ENCODE results near the gene ATP6V1C2.

Gene ATP6V1C2

DNA sequence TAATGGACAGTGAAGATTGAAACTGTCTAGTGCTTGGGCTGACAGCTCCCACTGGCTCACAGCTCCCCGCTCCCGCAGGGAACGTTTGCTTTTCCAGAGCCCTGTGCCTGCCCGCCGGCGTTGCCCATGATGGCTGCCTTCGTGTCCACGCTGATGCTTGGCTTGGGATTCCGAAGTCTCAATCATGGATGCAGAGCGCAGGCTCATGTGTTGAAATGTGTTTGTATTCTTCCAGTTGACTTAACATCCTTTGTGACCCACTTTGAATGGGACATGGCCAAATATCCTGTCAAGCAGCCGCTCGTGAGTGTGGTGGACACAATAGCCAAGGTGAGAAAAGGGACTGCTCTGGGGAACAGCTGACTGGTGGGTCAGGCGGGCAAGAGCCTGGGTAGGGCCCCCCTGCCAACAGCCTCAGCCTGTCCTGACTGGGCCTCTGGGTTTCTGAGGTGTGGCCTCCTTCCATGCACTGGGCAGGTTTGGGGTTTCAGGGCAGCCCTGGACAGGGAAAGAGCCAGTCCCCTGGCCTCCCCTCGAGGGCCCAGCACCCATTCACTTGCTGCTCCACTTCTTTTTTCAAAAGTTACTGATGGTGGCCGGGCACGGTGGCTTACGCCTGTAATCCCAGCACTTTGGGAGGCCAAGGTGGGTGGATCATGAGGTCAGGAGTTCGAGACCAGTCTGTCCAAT is 42.8 kb downstream of the ATP6V1C2 start:
- DNase-seq (ENCODE audit: low read depth, low spot score): no peak
- H3K4me3 ChIP-seq (ENCODE audit: low read length): no peak overlapping the region

DNA sequence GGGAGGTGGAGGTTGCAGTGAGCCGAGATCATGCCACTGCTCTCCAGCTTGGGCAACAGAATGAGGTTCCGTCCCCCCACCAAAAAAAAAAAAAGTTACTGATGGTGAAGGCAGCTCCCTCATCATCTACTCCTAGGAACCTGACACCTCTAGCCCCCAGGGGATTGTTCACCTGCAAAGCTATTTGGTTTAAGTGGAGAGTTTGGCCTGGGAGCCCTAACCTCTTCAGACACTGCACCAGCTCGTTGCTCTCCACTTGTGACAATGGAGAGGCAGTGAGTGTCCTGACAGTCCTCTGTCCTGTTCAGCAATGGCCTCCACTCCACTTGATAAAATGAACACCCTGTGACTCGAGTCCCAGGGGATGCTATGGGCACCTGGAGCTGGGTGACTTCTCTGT is 43.5 kb downstream of the ATP6V1C2 start:
- DNase-seq (ENCODE audit: low read depth, low spot score): no peak
- no peak overlapping the region for H3K4me3 ChIP-seq (ENCODE audit: low read length)

DNA sequence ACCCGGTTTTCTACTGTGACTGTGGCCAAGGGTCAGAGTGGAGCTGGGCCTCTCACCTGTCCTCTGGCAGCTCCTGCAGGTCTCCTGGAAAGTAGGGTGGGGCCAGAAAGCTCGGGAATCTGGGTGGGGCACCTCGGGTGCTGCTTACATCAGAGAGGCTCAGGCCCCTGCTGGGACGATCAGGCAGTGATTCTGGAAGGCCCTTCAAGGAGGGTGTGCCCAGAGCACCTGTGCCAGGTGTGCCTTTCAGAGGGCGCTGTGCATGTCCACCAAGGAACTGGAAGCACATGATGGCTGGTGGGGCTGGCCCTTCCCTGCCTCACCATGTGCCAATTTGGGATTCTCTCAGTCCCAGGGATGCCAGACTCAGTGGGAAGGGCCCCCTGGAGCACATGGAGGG is 44.0 kb downstream of the ATP6V1C2 start:
- no peak for DNase-seq (ENCODE audit: low read depth, low spot score)
- H3K4me3 ChIP-seq (ENCODE audit: low read length): no peak overlapping the region

DNA sequence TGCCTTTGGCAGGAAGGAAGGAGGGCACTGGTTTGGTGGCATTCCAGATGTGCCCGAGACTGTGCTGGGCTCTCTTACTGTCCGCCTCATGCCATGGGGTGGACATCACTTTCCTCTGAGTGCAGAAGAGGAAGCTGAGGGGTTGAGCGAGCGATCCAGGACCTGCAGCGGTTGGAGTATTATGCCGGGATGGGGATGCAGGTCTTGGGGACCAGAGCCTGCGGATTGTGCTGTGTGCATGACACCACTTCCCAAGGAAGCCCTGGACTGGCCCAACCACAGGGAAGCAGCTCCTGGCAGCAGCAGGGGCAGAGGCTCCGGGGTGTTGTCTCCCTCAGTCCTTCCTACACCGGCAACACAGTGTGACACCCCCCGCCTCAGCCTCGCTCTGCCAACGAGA is 44.5 kb downstream of the ATP6V1C2 start:
- no peak for DNase-seq (ENCODE audit: low read depth, low spot score)
- no peak overlapping the region for H3K4me3 ChIP-seq (ENCODE audit: low read length)

DNA sequence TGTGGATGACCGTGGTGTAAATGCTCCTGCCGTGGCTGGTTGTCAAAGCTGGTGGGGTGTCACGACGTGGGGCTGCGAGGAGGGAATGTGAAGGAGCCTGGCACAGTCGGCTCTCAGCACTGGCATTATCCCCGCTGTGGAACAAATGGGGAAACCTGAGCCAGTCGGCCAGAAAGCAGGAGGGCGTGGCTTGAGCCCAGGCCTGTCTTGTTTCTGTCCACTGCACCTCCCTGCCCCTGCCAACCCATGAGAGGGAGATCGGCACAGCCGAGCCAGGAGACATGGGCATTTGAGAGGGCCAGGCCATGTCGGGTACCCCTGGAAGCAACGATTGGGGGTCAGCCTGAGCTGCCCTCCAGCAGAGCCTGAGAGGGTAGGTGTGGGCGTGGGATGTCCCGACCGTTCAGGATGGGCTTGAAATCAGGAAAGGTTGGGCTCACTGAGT is 46.7 kb downstream of the ATP6V1C2 start:
- no peak for DNase-seq (ENCODE audit: low read depth, low spot score)
- H3K4me3 ChIP-seq (ENCODE audit: low read length): no peak overlapping the region

DNA sequence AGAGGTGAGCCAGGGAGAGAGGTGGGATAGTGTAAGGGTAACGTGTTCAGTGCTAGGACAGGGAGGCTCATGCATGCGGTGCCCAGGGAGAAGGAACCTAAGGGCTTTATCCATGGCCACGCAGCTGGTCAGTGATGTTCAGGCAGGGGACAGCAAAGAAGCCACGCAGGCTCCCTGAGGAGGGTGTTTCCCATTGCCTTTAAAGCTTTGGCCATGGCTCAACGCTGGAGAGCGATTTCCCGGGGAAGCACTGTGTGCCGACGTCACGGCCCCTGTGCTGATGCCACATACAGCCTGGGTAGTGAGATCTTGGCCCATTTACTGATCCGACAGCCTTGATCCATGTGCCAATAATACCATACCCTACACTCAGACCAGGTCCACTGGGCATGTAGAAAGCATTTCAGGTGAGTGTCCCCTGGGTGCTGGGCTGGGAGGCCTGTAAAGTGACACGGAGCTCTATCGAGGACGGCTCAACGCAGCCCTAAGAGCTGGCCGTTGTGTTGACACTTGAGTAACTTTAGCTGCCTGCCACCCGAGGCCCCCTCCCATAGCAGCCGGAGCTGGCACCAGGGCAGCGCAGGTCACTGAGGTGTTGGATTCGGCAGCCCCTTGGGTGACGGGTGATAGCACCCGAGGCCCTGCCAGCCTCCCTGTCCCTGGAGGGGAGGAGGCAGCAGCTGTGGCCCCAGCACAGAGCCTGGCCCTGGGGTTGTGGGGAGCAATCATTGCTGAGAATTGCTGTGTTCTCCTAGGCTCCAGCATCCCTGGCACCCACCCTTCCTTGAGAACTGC is 49.7 kb downstream of the ATP6V1C2 start:
- no peak for DNase-seq (ENCODE audit: low read depth, low spot score)
- H3K4me3 ChIP-seq (ENCODE audit: low read length): no peak overlapping the region

DNA sequence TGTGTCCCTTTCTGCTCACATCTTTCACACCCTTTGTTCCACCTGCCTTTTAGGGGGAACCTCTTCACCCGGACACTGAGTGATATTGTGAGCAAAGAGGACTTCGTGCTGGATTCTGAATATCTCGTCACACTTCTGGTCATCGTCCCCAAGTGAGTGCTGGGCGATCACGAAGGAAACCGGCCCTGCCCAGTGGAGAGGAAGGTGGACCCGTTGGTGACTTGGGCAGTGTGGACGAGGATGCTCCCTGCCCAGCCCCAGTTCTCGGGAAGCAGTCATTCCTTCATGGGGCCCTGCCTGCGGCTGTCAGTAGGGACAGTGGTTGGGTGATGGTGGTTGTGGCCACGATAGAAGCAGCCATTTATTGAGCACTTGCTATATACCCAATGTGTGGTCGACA is 50.4 kb downstream of the ATP6V1C2 start:
- H3K4me3 ChIP-seq (ENCODE audit: low read length): no peak overlapping the region
- no peak for DNase-seq (ENCODE audit: low read depth, low spot score)

DNA sequence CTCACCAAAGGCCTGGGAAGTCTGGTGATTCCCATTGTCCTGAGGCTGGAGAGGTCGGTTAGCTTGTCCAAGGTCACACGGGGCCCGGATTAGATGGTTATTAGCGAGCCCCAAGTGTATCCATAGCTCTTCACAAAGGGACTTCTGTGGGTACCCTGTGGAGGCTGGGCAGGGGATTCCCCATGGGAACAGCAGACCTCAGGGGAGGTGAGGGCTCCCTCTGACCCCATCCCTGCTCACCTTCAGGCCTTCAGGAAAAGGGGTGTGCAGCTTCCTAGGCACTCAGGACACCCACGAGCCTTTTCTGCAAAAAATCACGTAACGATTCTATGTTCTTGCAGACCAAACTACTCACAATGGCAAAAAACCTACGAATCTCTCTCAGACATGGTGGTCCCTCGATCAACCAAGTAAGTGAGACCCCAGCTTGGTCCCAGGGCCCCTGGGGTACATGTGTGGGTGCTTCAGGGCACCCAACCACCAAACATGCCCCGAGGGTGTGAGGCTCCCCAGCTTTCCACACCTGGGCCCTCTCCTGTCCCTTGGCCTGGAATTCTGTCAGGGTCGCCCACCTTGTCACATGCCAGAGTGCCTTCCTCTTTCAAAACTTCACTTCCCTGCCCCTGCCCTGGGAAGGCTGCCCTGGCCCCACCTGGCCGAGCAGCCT is 50.9 kb downstream of the ATP6V1C2 start:
- DNase-seq (ENCODE audit: low read depth, low spot score): no peak
- H3K4me3 ChIP-seq (ENCODE audit: low read length): no peak overlapping the region

DNA sequence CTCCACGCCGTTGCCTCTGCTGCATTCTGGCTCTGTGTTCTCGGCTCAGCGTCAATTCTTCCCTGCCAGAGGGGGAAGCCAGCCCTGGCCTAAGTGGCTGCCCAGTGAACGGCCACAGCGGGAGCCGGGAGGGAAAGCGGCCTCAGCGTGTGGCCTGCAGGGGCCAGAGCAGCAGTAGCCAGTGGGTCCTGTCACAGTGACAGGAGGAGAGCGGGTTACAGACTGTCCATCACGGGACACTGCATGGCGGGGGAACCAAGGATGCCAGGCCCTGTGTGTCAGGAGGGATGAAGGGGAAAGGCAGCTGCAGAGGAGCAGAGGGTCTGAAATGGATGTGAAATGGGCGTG is 51.4 kb downstream of the ATP6V1C2 start:
- no peak overlapping the region for H3K4me3 ChIP-seq (ENCODE audit: low read length)

DNA sequence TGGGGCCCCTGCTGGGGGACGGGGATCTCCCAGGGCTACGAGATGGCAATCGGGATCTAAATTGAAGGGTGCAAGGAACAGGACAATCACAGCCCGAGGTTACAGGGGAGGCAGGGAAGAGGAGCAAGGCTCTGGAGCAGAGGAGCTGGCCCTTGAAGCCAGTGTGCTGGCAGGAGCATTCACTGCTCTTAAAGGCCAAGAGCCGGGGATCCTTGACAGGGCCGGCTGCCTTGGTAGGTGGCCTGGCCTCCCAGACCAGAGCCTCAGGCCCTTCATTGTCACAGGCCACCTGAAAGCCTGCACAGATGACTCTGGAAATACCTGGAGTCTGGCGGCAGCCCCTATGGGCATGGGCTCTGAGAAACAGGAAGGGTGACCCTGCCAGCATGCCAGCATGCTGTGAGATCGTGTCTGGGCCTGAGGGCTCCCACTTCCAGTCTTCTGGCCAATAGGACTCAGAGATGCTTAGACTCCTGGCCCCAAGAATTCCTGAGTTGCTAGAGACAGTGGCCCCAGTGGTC is 52.5 kb downstream of the ATP6V1C2 start:
- H3K4me3 ChIP-seq (ENCODE audit: low read length): no peak overlapping the region
- DNase-seq (ENCODE audit: low read depth, low spot score): no peak

More for the DNA sequence above, 51.4 kb downstream of the ATP6V1C2 start:
- DNase-seq (ENCODE audit: low read depth, low spot score): no peak

DNA sequence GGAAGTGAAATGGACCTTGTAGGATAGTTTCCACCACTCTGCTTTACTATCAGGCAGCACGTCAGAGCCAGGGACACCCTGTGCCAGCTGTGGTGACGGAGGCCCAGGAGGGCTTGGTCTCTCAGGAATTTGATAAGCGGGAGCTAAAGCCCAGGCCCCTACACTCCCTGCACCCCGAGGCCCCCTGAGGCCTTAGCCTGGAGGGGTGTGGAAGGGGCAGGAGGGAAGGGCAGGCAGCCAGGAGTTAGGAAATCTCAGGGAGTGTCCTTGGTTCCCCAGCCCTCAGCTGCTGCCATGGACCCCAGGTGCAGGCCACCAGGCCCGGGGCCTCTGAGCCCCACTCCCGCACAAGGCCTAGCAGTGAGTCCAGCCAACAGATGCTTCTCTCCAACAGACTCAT is 53.0 kb downstream of the ATP6V1C2 start:
- no peak for DNase-seq (ENCODE audit: low read depth, low spot score)
- H3K4me3 ChIP-seq (ENCODE audit: low read length): no peak overlapping the region

DNA sequence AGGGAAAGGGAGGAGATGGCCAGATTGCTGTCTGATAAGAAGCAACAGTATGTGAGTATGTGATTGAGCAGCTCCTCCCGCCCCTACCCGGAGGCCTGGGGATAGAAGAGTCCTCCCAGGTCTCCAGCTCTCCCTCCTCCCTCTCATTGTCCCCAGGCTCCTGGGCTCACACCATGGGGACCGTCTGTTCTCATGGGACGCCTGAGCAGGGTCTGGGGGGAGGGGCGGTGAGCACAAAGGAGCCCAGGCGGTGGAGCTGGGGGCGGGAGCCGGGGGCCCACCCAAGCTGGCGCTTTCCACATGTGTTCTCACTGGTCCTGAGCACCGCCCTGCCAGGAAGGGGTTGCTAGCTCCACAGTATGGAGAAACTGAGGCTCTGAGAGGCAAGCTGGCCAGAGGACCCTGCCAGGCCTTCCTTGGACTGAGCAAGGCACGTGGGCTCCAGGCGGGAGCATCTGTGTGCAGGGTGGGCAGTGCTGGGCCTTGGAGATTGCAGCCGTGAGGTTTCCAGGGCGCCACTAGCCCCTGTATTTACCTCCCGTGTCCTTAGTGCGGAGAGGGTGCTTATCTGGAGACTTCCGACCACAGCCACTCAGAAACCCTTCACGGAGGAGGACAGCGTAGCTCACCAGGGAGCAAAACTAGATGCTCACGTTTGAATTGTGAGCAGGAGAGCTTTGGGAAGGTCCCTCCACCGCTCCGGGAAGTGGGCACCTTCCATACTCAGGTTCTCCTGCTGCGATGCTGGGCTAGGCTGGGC is 53.8 kb downstream of the ATP6V1C2 start:
- no peak for DNase-seq (ENCODE audit: low read depth, low spot score)
- no peak overlapping the region for H3K4me3 ChIP-seq (ENCODE audit: low read length)

DNA sequence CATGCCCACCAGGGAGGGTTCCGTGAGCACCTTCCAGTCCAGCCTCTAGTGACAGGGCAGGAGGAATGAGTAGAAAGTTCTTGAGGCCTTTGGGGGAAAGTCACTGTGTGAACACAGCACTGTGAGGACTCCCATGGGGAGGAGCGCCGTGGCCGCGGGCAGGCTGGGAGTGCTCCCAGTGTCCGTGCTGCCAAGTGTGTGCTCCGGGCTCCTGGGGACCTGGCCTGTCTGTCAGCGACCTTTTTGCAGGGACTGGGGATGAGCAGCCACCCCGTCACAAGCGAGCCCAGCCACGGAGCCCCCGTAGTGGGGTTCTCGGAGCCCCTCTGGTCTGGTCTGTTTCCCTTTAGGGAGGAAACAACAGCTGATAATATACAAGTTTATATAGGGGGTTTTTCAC is 54.4 kb downstream of the ATP6V1C2 start:
- no peak for DNase-seq (ENCODE audit: low read depth, low spot score)
- no peak overlapping the region for H3K4me3 ChIP-seq (ENCODE audit: low read length)

DNA sequence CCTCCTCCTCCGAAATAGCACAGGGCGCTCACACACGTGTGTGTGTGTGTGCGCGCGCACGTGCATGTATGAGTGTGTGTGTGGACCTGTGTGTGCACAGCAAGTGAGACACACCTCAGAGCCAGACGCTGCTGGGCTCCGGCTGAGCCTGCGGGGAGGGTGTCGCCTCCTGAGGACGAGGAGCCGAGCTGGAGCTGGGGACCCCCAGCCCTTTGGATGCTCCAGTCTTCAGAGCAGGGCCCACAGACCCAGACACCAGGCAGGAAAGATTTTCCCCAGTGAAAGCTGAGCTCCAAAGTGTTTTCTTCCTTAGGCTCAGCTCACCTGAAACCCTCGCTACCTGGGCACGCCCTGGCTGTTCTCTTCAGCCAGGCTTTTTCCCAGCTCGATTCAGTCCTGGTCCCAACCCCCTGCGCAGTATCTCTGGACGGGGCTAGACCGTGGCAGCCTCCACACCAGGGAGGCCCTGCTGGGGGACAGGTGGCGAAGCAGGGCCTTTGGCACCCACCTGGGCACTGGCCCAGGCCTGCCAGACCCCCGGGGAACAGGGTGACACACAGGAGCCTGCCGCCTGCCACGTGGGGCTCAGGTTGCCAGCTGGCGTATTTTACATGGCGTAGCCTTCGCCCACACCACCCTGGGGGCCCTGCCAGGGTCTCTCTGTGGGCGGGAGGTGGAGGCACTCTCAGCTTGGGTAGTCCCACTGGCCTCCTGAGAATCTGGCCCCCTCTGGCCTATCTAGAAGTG is 55.0 kb downstream of the ATP6V1C2 start:
- DNase-seq (ENCODE audit: low read depth, low spot score): no peak
- H3K4me3 ChIP-seq (ENCODE audit: low read length): no peak overlapping the region

DNA sequence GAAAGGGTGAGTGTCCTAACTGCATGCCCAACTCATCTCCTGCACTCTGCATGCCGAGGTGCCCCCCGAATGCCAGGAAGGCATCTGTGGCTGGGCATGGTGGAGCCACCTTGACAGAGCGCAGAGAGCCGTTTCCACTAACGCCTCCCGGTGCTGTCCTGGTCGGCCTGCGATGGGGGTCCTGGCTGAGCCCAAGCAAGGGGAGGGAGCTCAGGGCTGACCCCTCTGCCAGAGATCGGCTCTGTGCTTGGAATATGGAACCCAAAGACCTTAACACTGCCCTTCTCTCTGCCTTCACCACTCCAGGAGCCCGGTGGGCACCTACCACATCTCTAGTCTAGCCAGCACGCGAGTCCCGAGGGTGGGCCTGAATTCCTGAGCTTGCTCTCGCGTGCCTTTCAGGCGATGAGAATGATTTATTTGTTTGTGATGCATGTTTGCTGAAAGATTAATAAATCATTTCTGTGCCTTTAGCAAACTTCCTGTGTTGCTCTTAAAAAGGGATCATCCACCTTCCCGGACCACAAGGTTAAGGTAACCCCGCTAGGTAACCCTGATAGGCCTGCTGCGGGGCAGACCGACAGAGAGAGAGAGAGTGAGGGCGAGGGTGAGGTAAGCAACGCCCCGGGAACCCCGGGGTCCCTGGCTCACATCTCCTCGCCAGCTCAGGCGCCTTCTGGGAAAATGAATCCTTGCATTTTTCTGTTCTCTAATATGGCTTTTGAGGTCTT is 55.8 kb downstream of the ATP6V1C2 start:
- no peak for DNase-seq (ENCODE audit: low read depth, low spot score)
- no peak overlapping the region for H3K4me3 ChIP-seq (ENCODE audit: low read length)

DNA sequence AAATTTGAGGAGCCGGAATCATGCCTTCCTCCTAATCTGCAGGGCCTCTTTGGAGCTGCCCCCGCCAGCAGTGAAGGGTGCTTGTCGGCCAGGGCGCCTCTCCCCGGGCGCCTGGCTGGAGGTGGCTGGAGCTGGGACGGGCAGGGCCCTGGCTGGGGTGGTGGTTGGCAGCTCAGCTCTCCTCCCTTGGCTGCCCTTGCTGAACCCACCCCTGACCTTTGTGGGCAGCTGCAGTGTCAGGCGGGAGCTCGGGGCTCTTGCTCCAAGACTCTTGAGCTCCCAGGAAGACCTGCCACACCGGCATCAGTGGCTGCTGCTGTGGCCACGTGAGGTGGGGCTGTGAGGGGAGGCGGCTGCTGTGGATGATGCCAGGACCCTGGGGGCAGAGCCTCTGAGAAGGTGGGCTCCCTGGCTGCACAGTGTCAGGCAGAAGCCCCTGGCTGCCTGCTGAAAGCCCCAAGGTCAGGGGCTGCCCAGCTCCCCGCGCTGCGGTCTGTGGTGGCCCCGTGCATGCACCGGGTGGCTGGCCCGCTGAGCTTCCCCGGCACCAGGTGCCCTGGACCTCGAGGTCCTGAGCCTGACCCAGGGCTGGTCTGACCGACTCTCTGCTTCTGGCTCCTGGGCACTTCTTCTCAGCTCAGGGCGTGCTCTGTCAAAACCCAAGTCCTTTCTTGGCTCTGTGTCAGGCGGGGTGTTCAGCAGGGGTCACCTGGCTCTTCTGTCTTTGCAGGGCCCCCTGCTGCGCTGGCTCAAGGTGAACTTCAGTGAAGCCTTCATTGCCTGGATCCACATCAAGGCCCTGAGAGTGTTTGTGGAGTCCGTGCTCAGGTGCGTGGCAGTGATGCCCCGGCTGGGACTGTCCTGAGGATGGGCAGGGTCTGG is 56.7 kb downstream of the ATP6V1C2 start:
- no peak for DNase-seq (ENCODE audit: low read depth, low spot score)
- no peak overlapping the region for H3K4me3 ChIP-seq (ENCODE audit: low read length)

DNA sequence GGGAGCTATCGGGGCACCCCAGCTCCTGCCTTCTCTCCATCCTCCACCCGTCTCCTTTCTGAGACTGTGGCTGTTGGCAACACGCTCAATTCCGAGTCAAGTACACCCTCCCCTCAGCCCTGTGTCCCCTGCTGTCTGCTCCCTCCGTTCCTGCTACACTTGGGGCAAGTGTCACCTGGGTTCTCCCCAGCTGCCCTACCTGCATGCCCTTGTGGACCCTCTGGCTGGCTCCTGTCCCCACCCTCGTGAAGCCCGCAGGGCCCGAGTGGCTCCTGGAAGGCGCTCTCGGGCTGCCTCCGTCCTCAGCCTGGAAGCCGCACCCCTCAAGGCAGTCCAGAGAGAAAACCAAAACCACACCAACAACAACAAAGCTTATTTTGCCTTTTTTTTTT is 57.3 kb downstream of the ATP6V1C2 start:
- H3K4me3 ChIP-seq (ENCODE audit: low read length): no peak overlapping the region
- no peak for DNase-seq (ENCODE audit: low read depth, low spot score)
